Occipital lobe (tissue), 2 donors: ENCODE data around the gene STX18. TPM values are rescaled to one million over a fixed set of nuclear protein-coding genes. Genes with fewer than 3 reads are reported as not detected.
"Not testable (repeated sequence)": the region's sequence is repeated elsewhere in the genome, so short reads cannot be mapped to it uniquely, and the experiment has no call there.

Experiments
- DNase-seq: peaks from one replicate; lab custom pipeline; 2025; lab: John Stamatoyannopoulos, UW
- total RNA-seq: library from RNA; depleted of rRNA; stranded (reverse); fragments of >200 nt; gene quantifications from one replicate; pipeline ENCODE4 v1.2.3, GENCODE V29; 2014

STX18 gene
- total RNA-seq, 1 donor from 2014 or later = 15.4 TPM

DNA sequence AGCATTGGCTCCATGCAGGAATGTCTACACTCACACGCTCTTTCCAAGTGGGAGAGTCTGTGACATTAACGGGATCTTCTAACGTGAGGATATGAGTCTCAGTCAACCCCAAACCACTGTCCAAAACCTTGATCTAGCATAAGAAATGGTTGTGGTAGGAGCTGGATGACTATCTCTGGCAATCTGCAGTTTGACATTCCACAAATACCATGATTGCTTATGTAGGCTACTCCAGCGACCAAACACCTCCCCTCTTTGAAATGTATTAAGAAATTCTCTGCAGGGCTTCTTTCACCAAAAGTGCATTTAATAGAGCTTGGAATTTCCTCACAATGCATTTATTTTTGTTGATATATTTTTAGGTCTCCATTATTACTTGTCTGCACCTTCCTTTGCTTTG is 14.1 kb upstream of the STX18 start:
- no peak for DNase-seq

DNA sequence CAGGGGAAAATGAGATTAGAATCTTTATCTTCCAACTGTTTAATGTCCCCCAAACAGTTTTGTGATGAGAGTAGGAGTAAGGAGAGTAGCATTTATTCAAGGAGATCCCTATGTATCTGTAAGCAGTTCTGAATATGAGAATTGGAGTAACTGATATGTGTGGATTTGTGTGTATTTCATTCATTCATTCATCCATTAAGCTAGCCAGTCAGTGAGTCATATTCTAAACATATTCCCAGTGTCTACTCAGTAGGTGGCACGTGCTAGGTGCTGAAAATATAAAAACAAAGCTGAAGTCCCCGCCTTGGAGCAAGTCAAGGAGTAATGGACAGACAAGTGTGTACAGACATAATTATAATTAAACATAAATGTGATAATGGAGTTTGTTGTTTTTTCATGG is 12.4 kb upstream of the STX18 start:
- DNase-seq = no peak

GRCh38 chr4:4552042-4552441 is 10.2 kb upstream of the STX18 start:
- DNase-seq = not testable (repeated sequence)

DNA sequence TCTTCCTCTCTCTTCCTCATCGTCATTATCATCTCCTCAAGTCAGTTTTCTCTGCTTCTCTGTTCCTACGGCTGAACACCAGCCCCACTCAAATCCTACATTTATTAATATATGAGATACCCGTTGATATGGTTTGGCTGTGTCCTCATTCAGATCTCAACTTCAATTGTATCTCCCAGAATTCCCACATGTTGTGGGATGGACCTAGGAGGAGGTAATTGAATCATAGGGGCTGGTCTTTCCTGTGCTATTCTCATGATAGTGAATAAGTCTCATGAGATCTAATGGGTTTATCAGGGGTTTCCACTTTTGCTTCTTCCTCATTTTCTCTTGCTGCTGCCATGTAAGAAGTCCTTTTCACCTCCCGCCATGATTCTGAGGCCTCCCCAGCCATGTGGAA is 8.3 kb upstream of the STX18 start:
- not testable (repeated sequence) for DNase-seq

- DNase-seq = no peak
Measured at GRCh38 chr4:4549534-4549933, 7.7 kb upstream of the STX18 start.

DNA sequence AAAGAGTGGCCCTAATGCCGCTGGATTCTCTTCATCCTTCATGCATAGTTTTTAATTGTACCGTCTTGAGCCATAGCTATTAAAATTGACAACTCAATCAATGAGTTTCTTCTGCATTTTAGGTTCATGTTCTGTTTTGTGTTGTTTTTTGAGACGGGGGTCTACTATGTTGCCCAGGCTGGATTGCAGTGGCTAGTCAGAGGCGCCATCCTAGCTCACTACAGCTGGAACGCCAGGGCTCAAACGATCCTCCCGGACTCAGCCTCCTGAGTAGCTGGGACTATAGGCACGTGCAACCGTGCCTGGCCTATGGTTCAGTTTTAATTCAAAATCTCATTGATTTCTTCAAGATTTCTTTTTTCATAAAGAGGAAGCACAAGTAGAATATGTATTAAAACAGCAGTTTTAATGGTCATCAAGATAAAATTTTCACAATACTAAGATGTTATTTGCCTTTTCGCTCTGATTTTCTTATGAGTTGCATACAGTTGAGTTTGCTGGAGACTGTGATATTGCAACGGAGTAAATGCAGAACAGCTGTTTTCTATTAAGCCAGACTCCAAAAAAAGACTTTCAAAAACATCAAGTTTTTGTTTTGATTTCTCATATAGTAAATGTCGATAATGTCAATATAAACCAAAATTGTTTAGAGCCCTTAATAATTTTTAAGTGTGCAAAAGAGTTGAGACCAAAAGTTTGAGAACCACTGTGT is 1.1 kb upstream of the STX18 start:
- no peak for DNase-seq

DNA sequence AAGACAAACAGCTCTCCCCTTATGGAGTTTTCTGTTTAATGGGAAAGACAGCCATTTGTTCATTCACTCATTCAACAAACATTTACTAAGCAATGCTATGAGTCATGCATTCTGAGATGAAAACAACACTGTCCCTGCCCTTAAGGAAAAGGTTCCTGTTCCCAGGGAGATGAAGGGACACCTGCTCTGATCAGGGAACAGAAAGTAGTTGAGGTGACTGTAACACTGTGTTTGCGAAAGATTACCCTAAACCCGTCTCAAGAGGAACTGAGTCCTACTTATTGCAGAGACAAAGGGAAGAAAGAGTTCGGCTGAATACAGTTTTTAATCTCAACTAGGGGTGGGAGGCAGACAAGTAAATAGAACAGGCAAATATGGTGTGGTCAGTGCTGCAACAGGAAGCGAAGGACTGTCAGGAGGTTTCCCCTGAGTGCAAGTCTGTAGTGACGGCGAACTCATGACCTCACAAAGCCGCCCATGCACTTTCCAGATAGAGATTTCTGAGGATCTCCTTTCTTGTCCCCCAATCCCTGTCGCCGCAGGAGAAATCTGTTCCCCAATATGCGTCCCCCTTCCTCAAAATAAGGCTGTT is 712 bp downstream of the STX18 start:
- DNase-seq = no peak

- no peak for DNase-seq
Measured at GRCh38 chr4:4539481-4539880, 2.4 kb downstream of the STX18 start.

- no peak for DNase-seq
Measured at GRCh38 chr4:4535590-4535989, 6.3 kb downstream of the STX18 start.

- no peak for DNase-seq
Measured at GRCh38 chr4:4534515-4535145, 7.2 kb downstream of the STX18 start.

DNA sequence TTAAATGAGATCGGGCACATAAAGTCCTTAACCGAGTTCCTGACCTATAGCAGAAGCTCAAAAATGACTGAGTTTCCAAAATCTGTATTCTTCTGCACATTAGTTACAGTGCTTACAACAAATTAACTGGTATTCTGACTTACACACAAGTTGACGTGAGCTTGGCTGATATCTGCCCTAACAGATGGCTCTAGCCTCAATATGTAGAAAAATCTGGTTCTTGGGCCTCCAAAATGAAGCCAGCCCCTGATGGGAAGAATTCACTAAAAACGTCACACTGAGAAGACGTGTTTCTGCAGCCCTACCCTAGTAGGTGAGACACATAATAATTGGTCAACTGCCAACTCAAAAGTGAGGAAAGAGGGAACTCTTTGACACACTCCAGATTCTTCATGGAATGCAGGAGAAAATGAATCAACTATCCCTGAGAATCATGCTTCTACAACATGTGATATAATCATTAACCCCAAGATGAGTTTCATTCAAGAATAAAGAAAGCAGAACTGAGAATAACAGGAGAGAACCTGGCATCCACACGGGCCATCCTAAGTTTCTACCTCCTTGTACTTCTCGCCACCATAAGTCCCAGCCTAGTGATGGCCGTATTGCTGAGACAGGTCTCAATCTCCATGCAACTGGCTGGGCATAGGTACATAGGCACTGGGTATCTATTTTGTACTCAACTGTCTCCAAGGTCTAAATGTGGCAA is 8.2 kb downstream of the STX18 start:
- DNase-seq = no peak

- no peak for DNase-seq
Measured at GRCh38 chr4:4532371-4533154, 9.3 kb downstream of the STX18 start.

- DNase-seq = no peak
Measured at GRCh38 chr4:4529392-4529791, 12.5 kb downstream of the STX18 start.

GRCh38 chr4:4526401-4526800 is 15.4 kb downstream of the STX18 start:
- no peak for DNase-seq

GRCh38 chr4:4524364-4524763 is 17.5 kb downstream of the STX18 start:
- DNase-seq = no peak

- DNase-seq = no peak
Measured at GRCh38 chr4:4521731-4522130, 20.1 kb downstream of the STX18 start.

DNA sequence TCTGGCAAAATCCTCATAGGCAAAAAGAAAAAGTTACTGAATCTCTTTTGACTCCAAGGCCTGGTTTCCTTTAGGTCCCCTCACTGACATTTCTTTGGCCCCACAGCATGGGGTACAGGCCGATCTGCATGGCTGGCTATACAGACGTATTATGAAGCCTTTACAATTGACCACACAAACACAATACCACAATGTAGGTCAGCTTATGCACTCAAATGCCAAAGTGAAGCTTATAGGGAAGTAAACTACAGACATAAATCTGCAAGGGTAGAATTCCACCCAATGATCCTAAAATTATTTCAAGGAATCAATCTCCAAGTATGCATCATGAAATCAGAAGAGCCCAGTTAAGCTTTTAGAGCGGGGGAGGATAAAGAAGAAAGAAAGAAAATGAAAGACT is 20.7 kb downstream of the STX18 start:
- DNase-seq = no peak

DNA sequence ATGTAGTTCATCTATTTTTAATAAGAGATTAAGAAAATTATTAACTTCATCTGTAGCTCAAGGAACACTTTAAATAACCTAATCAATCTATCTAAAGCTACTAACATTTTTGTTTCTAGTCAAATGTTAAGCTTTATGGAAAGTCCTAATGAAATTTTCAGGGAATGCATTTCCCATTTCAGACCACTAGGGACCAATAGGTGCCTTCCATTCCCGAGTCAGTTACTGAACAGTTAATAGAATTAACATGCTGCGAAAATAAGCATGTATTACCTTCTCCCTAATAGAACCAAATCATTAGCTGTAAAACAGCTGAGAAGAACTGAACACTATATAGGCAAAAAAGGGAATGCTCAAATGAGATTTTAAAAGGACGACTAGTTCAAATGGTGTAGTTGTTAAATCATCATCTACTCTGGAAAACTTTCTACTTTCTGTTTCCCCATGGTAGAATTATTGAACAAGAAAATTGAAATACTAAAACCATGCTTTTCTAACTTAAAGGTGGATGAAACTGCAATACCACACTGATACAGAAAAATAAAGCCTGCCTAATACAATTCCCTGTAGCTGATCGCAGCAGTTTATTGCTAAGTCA is 22.5 kb downstream of the STX18 start:
- no peak for DNase-seq

GRCh38 chr4:4518747-4519146 is 23.1 kb downstream of the STX18 start:
- DNase-seq = no peak

GRCh38 chr4:4514786-4515185 is 27.1 kb downstream of the STX18 start:
- DNase-seq = no peak

GRCh38 chr4:4512282-4512681 is 29.6 kb downstream of the STX18 start:
- DNase-seq = no peak
